ENCODE data around the gene PRRG2.
A peak's percentile ranks its signal among the peaks of the same experiment; 100 is the strongest.
"Not testable (repeated sequence)": the region's sequence is repeated elsewhere in the genome, so short reads cannot be mapped to it uniquely, and the experiment has no call there.

Gene PRRG2

GRCh38 chr19:49632576-49632975, 51.5 kb downstream of the PRRG2 start:
- peaks cover 6% of the 10 kb centered on the region for H3K36me3 Mint-ChIP-seq
- no peaks in the 10 kb centered on the region for H3K27me3 Mint-ChIP-seq

GRCh38 chr19:49633273-49633672, 52.2 kb downstream of the PRRG2 start:
- H3K9me3 Mint-ChIP-seq, H3K4me3 Mint-ChIP-seq, H3K36me3 Mint-ChIP-seq, H3K27me3 Mint-ChIP-seq, H3K27ac Mint-ChIP-seq, ATAC-seq: not testable (repeated sequence)
- H3K4me1 Mint-ChIP-seq = peaks cover 13% of the 10 kb centered on the region

More at GRCh38 chr19:49632576-49632975, 51.5 kb downstream of the PRRG2 start:
- Mint-ChIP-seq H3K4me3 (no peak overlapping the region), H3K27ac (no peak overlapping the region), H3K4me1 (peaks cover 7% of the 10 kb centered on the region), H3K9me3 (no peaks in the 10 kb centered on the region)
- ATAC-seq = no peak

DNA sequence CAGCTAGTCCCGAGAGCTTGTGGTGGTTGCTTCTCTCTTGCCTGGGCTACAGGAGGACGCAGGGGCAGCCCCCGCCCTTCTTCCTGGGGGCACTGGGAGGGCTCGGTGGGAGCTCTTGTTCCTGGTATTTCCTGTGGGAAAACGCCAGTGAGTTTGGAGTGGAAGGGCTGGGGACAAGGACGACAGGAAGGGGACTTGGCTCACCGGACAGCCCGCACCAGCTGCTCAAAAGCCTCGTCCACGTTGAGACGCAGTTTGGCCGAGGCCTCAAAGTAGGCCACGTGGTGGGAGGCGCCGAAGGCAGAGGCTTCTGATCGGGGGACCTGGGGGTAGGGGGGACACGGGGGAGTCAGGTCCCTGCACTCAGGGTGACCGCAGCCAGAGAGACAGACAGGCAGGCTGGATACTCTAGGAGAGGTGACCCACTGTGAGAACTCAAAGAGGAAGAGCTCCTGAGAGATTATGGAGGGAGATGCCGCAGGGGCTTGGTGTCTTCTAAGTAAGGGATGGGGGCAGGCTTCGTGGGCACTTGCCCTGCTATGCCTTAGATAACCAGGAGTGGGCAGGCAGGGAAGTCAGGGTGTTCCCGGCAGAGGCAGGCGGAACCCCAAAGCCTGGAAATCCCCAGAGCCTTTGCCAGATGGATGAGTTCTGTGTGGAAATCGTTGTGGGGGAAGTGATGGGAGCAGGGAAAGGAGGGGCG, 54.6 kb downstream of the PRRG2 start:
- H3K4me1 Mint-ChIP-seq = peaks cover 33% of the 10 kb centered on the region
- H3K4me3 Mint-ChIP-seq = no peak overlapping the region
- H3K9me3 Mint-ChIP-seq = no peaks in the 10 kb centered on the region
- ATAC-seq = no peak
- no peaks in the 10 kb centered on the region for H3K36me3 Mint-ChIP-seq
- H3K27ac Mint-ChIP-seq = no peak overlapping the region
- no peaks in the 10 kb centered on the region for H3K27me3 Mint-ChIP-seq

DNA sequence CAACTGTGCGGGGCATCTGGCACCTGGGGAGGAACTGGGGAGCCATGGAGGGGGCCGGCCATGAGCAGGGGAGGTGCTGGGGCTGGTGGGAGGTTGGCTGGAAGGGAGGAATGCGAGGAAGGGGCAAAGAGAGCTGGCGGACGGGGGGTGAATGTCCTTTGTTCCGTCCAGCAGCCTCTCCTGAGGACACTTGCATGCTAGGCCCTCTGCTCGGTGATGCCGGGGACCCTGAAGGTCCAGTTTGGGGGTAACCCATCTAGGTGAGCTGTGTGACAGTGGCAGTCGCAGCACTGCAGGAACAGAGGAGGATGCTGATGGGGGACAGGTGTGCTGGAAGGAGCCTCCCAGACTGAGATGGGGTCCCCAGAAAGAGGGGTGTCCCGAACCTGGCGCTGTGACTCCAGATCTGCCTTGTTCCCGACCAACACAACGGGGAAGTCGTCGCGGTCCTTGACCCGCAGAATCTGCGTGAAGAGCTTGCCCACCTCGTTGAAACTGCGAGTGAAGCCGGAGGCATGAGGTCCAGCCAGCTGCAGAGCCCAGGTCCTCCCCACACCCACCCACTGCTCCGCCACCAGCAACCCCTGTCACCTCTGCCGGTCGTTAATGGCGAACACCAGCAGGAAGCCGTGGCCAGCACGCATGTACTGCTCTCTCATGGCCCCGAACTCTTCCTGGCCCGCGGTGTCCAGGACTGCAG, 55.3 kb downstream of the PRRG2 start:
- Mint-ChIP-seq H3K4me3 (no peak overlapping the region), H3K9me3 (no peaks in the 10 kb centered on the region), H3K36me3 (no peaks in the 10 kb centered on the region), H3K27me3 (no peaks in the 10 kb centered on the region), H3K4me1 (peaks cover 40% of the 10 kb centered on the region), H3K27ac (no peak overlapping the region)
- ATAC-seq = no peak

DNA sequence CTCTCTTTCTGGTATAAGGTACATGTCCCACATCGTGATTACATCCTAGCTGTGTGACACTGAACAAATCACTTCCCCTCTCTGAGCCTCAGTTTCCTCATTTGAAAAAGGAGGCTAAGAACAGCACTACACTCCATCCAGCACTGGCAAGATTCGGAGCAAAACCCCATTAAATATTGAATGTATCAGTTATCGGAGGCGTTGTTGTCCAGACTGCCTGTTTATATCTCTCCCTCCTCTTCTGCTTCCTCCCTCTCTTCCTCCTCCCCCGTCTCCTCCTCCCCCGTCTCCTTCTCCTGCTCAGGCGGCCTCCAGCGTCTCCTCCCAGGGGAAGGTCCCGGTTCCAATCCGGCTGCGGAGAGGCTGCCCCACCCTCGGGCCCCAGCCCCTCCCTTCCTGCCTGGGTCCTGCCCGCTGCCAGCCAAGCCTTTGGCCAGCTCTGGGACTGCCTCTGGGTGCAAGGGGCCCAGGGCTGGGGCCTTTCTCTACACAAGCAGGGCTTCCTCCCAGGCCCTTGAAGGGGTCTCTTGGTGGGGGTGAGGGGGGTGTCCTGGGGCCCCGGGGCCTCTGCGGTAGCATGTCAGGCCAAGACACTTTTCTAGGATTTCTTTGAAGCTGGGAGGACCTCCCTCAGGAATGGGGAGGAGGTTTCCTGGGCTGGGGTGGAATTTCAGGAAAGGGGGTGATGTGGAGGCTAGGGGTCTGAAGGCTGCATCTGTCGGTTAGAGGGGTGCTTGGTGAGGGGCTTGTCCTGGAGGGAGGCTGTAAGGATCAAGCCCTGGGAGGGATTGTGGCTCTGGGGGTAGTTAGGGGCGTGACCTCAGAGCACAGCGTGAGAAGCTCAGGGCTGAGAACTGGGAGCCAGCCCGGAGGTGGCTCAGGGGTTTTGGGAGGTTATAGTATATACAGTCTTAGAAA, 57.0 kb downstream of the PRRG2 start:
- Mint-ChIP-seq H3K27me3 (no peaks in the 10 kb centered on the region), H3K4me3 (peak overlapping the region; percentile 46), H3K9me3 (no peaks in the 10 kb centered on the region), H3K27ac (peak overlapping the region; percentile 93), H3K4me1 (peaks cover 50% of the 10 kb centered on the region), H3K36me3 (no peaks in the 10 kb centered on the region)
- no peak for ATAC-seq

DNA sequence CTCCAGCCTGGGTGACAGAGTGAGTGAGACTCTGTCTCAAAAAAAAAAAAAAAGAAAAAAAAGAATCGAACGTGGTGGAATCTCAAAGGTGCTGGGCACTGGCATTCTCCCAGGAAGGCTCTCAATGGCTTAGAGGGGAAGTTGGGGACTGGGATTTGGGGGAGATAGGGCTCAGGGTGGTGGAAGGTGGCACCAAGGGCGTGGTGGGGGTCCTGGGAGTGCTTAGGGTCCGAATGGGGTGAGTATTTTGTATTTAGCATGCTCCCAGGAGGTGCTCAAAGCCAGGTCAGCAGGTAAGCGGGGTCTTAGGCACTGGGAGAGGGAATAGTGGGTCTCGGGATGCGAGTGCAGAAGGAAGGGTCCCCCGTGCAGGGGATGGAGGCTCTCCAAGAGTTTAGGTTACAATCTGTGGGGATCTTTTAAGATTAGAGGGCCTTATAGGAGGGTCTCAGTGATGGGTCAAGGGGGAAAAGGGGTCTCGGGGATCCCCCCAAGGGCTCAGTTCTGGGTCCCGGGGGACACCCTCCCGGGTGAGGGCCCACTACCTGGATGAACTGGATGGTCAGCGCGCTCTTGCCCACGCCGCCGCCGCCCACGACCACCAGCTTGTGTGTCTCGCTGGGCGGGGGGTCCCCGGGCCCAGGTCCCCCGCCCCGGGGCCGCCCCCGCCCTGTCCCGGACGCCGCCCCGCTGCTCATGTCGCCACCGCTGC, 58.4 kb downstream of the PRRG2 start:
- Mint-ChIP-seq H3K4me1 (peaks cover 64% of the 10 kb centered on the region), H3K4me3 (peak overlapping the region; percentile 96), H3K36me3 (peaks cover 4% of the 10 kb centered on the region), H3K9me3 (no peaks in the 10 kb centered on the region), H3K27me3 (no peaks in the 10 kb centered on the region), H3K27ac (peak overlapping the region; percentile 93)
- ATAC-seq = no peak

- ATAC-seq = peak; percentile 87
Measured at GRCh38 chr19:49640113-49640898, 59.2 kb downstream of the PRRG2 start, which contains the start of gene RRAS. Gene RRAS (minus strand): TSS chr19:49640143. CDS start chr19:49640098, 45 bp downstream.

More at GRCh38 chr19:49640113-49640898, 59.2 kb downstream of the PRRG2 start, which contains the start of gene RRAS:
- Mint-ChIP-seq H3K9me3 (no peaks in the 10 kb centered on the region), H3K4me3 (peak within 1 kb of the TSS; percentile 96), H3K4me1 (peaks cover 67% of the 10 kb centered on the region), H3K27me3 (no peaks in the 10 kb centered on the region), H3K36me3 (peaks cover 8% of the 10 kb centered on the region), H3K27ac (peak within 1 kb of the TSS; percentile 93)
